ENCODE results near the gene GRID1. TPM values are rescaled to one million over a fixed set of nuclear protein-coding genes. Genes with fewer than 3 reads are reported as not detected.

The GRID1 gene
- total and polyA plus RNA-seq, 9 of the 15 experiments (the other 6 are each of a cell fraction or from before 2014, with no cell fraction given), result 0.01 to 7.2 (median 1.2) TPM

GRCh38 chr10:86282664-86283465 is 83.7 kb downstream of the GRID1 start:
- CTCF ChIA-PET (ENCODE audit: low intra/inter-chr PET ratio), result no interaction called here
- Histone ChIP-seq H3K4me3 (no peak overlapping the region), H3K36me3 (ENCODE audit: control insufficient read depth, insufficient read depth, low read length) (no peaks in the 10 kb centered on the region), H3K9me1 (ENCODE audit: control insufficient read depth, insufficient read depth, low read length) (no peaks in the 10 kb centered on the region), H3K9me3 (replicated peaks; ENCODE audit: control insufficient read depth, insufficient read depth, low read depth, low read length) (no peaks in the 10 kb centered on the region), H4K20me1 (replicated peaks; ENCODE audit: control insufficient read depth, insufficient read depth, low read length) (no peaks in the 10 kb centered on the region), H3K27me3 (ENCODE audit: control insufficient read depth in 2 of 2, insufficient read depth in 2 of 2, low read length in 2 of 2) (no peaks in the 10 kb centered on the region), H3K4me1 (replicated peaks in 1 of 2; ENCODE audit: control insufficient read depth in 2 of 2, insufficient read depth in 2 of 2, low read length in 2 of 2) (no peaks in the 10 kb centered on the region), H3K79me2 (ENCODE audit: control insufficient read depth, insufficient read depth, low read length) (no peaks in the 10 kb centered on the region), H3K9ac (ENCODE audit: insufficient read depth in 1 of 2, low read depth in 2 of 2, low read length in 2 of 2) (no peak overlapping the region), H3K4me2 (ENCODE audit: insufficient read depth, low read length) (no peak overlapping the region), H2AFZ (ENCODE audit: low read depth, low read length) (no peak overlapping the region), H3K27ac (ENCODE audit: extremely low read depth, low read depth, low read length) (no peak overlapping the region)
- in situ Hi-C loops (cut with MboI), result no loop called here
- BruUV-seq (replicated peaks), result no TSS peak
- WGBS (ENCODE audit: insufficient coverage, low coverage, missing lambda C conversion rate), result 0% methylated on average over 1 of the region's 1 CpG
- intact Hi-C loops (cut with micrococcal nuclease), result no loop called here
- DNase-seq (ENCODE audit: extremely low read depth in 1 of 4, low spot score in 3 of 4) (no peak), FAIRE-seq (no peak), ATAC-seq (no peak)
- POLR2A ChIA-PET, result no interaction called here
- TF ChIP-seq SMARCE1 (IDR thresholded peaks at IDR 0.05) (no peak), ZNF217 (CRISPR knock-in tag; IDR thresholded peaks at IDR 0.05) (no peak), ZNF124 (CRISPR knock-in tag; IDR thresholded peaks at IDR 0.05) (no peak), ZNF780A (CRISPR knock-in tag; IDR thresholded peaks at IDR 0.05) (no peak), ZNF407 (IDR thresholded peaks at IDR 0.05; ENCODE audit: low read depth) (no peak), HBP1 (CRISPR knock-in tag; IDR thresholded peaks at IDR 0.05) (no peak), ZNF395 (CRISPR knock-in tag; IDR thresholded peaks at IDR 0.05) (no peak), CBX1 (IDR thresholded peaks at IDR 0.05; ENCODE audit: low read depth) (no peak), DMBX1 (CRISPR knock-in tag; IDR thresholded peaks at IDR 0.05; ENCODE audit: borderline replicate concordance) (no peak)
